K562 (cell line): ENCODE data around the gene C2orf92. TPM values are rescaled to one million over a fixed set of nuclear protein-coding genes. Genes with fewer than 3 reads are reported as not detected.

Source experiments
- ARID1B ChIP-seq: fragments of 450-650 bp; IDR thresholded peaks from 2 replicates; pipeline ENCODE4 v1.6.1; 2016; ENCODE audit warnings: antibody characterized with exemption, mild to moderate bottlenecking, inconsistent platforms
- CEBPZ ChIP-seq: fragments of 150-350 bp; IDR thresholded peaks from 2 replicates; pipeline ENCODE4 v1.6.1; 2014; ENCODE audit warnings: low read depth, mild to moderate bottlenecking, low read length, borderline replicate concordance
- CSDE1 ChIP-seq, 2 experiments: fragments of 450-650 bp; IDR thresholded peaks; 2 replicates each; pipeline ENCODE4 v1.6.1; 2016; ENCODE audit warnings: mild to moderate bottlenecking in 1 of 2
- FOS ChIP-seq: IDR thresholded peaks from 3 replicates; pipeline ENCODE4 v1.6.1; 2011; ENCODE audit not compliant: insufficient read length; ENCODE audit errors: extremely low read depth
- FOXA3 ChIP-seq, 2 experiments: fragments of 450-650 bp in 1 of 2; sonication (generic) in 1 of 2; formaldehyde crosslinking; IDR thresholded peaks in 1 of 2; conservative IDR thresholded peaks in 1 of 2; 2 replicates each; pipeline versions ENCODE4 v1.4.0 to v1.8.0; 2020 to 2022; ENCODE audit warnings: mild to moderate bottlenecking in 2 of 2, missing genetic modification reagents in 1 of 2
- FOXK2 ChIP-seq, 2 experiments: fragments of 450-650 bp; IDR thresholded peaks in 1 of 2; conservative IDR thresholded peaks in 1 of 2; 2 replicates each; pipeline ENCODE4 v1.6.1; 2016; ENCODE audit warnings: low read depth in 2 of 2, mild to moderate bottlenecking in 1 of 2
- FOXP1 ChIP-seq: sonication (generic); formaldehyde crosslinking; IDR thresholded peaks from 2 replicates; pipeline ENCODE4 v1.8.0; 2022; ENCODE audit warnings: mild to moderate bottlenecking, missing genetic modification reagents
- MXI1 ChIP-seq: IDR thresholded peaks from 2 replicates; pipeline ENCODE4 v1.6.1; 2011; ENCODE audit warnings: low read depth, mild to moderate bottlenecking, improper control_type of control experiment, low read length
- NCOR1 ChIP-seq: fragments of 450-650 bp; IDR thresholded peaks from 2 replicates; pipeline ENCODE4 v1.6.1; 2016; ENCODE audit warnings: mild to moderate bottlenecking, moderate library complexity
- POLR2B ChIP-seq: fragments of 450-650 bp; IDR thresholded peaks from 2 replicates; pipeline ENCODE4 v1.6.1; 2018; ENCODE audit warnings: low read depth; ENCODE audit not compliant: partially characterized antibody
- PPARD ChIP-seq: fragments of 250-450 bp; sonication (Bioruptor Pico); IDR thresholded peaks from 2 replicates; pipeline ENCODE4 v1.8.0; 2022; ENCODE audit warnings: inconsistent platforms, mild to moderate bottlenecking, moderate library complexity
- PRPF4 ChIP-seq: fragments of 200-400 bp; formaldehyde crosslinking; IDR thresholded peaks from one replicate; pipeline ENCODE4 v1.6.1; 2017; ENCODE audit warnings: low read length, low read depth, mild to moderate bottlenecking; ENCODE audit not compliant: insufficient read depth, poor library complexity, severe bottlenecking
- SIN3A ChIP-seq, 2 experiments: fragments of 150-350 bp in 1 of 2; IDR thresholded peaks; 2 replicates each; pipeline ENCODE4 v1.6.1; 2011 to 2016; ENCODE audit warnings: borderline replicate concordance in 2 of 2, low read depth in 2 of 2, low read length in 2 of 2, mild to moderate bottlenecking in 2 of 2, moderate library complexity in 2 of 2; ENCODE audit not compliant: control insufficient read depth in 1 of 2
- SIRT6 ChIP-seq: IDR thresholded peaks from one replicate; pipeline ENCODE4 v1.6.1; 2012; ENCODE audit warnings: low read depth, mild to moderate bottlenecking, control low read depth, inconsistent platforms, low read length, moderate library complexity
- SMAD4 ChIP-seq: fragments of 250-450 bp; sonication (Bioruptor Pico); conservative IDR thresholded peaks from 2 replicates; pipeline ENCODE4 v1.8.0; 2021; ENCODE audit warnings: inconsistent platforms, mild to moderate bottlenecking, moderate library complexity
- SRSF3 ChIP-seq: fragments of 200-400 bp; formaldehyde crosslinking; IDR thresholded peaks from 2 replicates; pipeline ENCODE4 v1.6.1; 2016; ENCODE audit warnings: mild to moderate bottlenecking, low read length, moderate library complexity; ENCODE audit not compliant: insufficient read depth
- SUPT5H ChIP-seq: fragments of 450-650 bp; IDR thresholded peaks from 2 replicates; pipeline ENCODE4 v1.6.1; 2016
- TARDBP ChIP-seq: fragments of 450-650 bp; IDR thresholded peaks from 2 replicates; pipeline ENCODE4 v1.6.1; 2016
- TGIF2 ChIP-seq: sonication (generic); formaldehyde crosslinking; IDR thresholded peaks from 2 replicates; pipeline ENCODE4 v1.8.1; 2022; ENCODE audit warnings: mild to moderate bottlenecking, missing genetic modification reagents, moderate library complexity
- ZNF77 ChIP-seq: fragments of 250-450 bp; sonication (Bioruptor Pico); IDR thresholded peaks from 2 replicates; pipeline ENCODE4 v1.5.0; 2020
- polyA plus RNA-seq, 8 experiments: library from polyadenylated mRNA; depleted of rRNA in 4 of 8; stranded (reverse) in 5 of 8; unstranded in 3 of 8; fragments of >200 nt; fragmentation: Nextera tagmentation in 2 of 8; fragmentation: Illumina TruSeq in 1 of 8; extraction: Ambion mirVana in 2 of 8; extraction: Trizol in 1 of 8; gene quantifications; 2 replicates each; pipeline versions ENCODE4 v1.2.1 to v1.2.3, GENCODE V29; 2011 to 2014; ENCODE audit warnings: inconsistent platforms in 1 of 8, missing spikeins in 1 of 8
- total RNA-seq, 7 experiments: library from RNA; depleted of rRNA in 6 of 7; stranded (reverse); fragments of >200 nt in 6 of 7; fragmentation: Illumina TruSeq in 2 of 7; extraction: Trizol in 2 of 7; gene quantifications; 2 replicates each; pipeline versions ENCODE4 v1.2.1 to v1.2.3, GENCODE V29; 2011 to 2021; ENCODE audit warnings: low replicate concordance in 1 of 7

The C2orf92 gene
- total and polyA plus RNA-seq, 9 of the 15 experiments (the other 6 are each of a cell fraction or from before 2014, with no cell fraction given) = 0.65 to 6.8 (median 3.6) TPM

GRCh38 chr2:97663962-97664635 is 5.4 kb upstream of the C2orf92 start, which contains the start of gene ACTR1B (continued):
- TF ChIP-seq CEBPZ (no peak), ZNF77 (CRISPR knock-in tag) (no peak), SUPT5H (peak; percentile 89), FOXK2 (conservative IDR thresholded peaks at IDR 0.05 in 1 of 2, IDR thresholded peaks at IDR 0.05 in 1 of 2; ENCODE audit: low read depth in 2 of 2) (peak in 1 of 2 experiments; percentile 52; a peak in 1 of 4 replicates), FOXP1 (CRISPR knock-in tag) (no peak), MXI1 (peak; percentile 60; the same call in 1 of the 2 replicates), TGIF2 (CRISPR knock-in tag) (0 out of 2 replicates have a peak, but pooled peaks have one; percentile 57), NCOR1 (no peak), TARDBP (no peak), ARID1B (no peak; the same call in 1 of the 2 replicates), FOXA3 (CRISPR knock-in tag; conservative IDR thresholded peaks at IDR 0.05 in 1 of 2, IDR thresholded peaks at IDR 0.05 in 1 of 2) (no peak), POLR2B (peak; percentile 73), SMAD4 (CRISPR knock-in tag) (0 out of 2 replicates have a peak, but pooled peaks have one; percentile 43), SIN3A (IDR thresholded peaks at IDR 0.05; ENCODE audit: borderline replicate concordance in 2 of 2, control insufficient read depth in 1 of 2, low read depth in 2 of 2, low read length in 2 of 2) (no peak), PPARD (CRISPR knock-in tag) (no peak), CSDE1 (IDR thresholded peaks at IDR 0.05) (0 out of 4 replicates have a peak, but pooled peaks of 1 of the 2 experiments have one; percentile 33), FOS (peak; percentile 74), PRPF4 (no peak), SIRT6 (no peak), SRSF3 (no peak)
